Neuron (in vitro differentiated cells): ENCODE measurements around the gene PFN3.

Source experiments
- H2AFZ ChIP-seq: one replicate; pipeline ENCODE4 v1.6.1; 2013; ENCODE audit warnings: low read depth, mild to moderate bottlenecking, inconsistent platforms, low read length, moderate library complexity
- H3K27me3 ChIP-seq: one replicate; pipeline ENCODE4 v1.6.1; 2013; ENCODE audit warnings: low read length; ENCODE audit not compliant: insufficient read depth
- H3K36me3 ChIP-seq: one replicate; pipeline ENCODE4 v1.6.1; 2013; ENCODE audit warnings: low read length; ENCODE audit not compliant: insufficient read depth
- H3K4me1 ChIP-seq: one replicate; pipeline ENCODE4 v1.6.1; 2013; ENCODE audit warnings: low read length; ENCODE audit not compliant: insufficient read depth
- H3K4me3 ChIP-seq: 2 replicates; pipeline ENCODE4 v1.5.1; 2013; ENCODE audit warnings: mild to moderate bottlenecking, low read length, moderate library complexity
- H3K9me3 ChIP-seq: one replicate; pipeline ENCODE4 v1.6.1; 2013; ENCODE audit warnings: low read length

The PFN3 gene

DNA sequence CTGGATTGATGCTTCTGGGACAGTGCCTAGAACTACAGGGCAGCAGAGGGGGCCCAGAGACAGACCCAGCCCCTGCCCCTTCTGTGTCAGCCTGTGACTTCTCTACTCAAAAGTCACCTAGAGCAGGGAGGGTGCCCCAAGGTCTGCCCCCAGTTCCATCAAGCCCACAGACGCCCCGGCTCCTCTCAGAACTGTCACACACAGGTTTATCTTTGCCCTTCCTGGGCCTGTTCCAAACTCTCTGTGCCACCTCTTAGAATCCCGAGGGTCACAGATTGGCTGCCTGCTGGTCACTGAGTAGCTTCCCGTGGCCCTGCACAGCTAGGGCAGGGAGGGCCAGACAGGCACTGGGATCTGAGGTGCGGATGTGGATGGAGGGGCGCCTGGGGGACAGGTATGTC is 41.0 kb downstream of the PFN3 start:
- H3K27me3 ChIP-seq = peaks cover 13% of the 10 kb centered on the region
- no peaks in the 10 kb centered on the region for H3K36me3 ChIP-seq
- H2AFZ ChIP-seq = no peak overlapping the region
- H3K4me1 ChIP-seq = peaks cover 23% of the 10 kb centered on the region
- H3K4me3 ChIP-seq = no peak overlapping the region
- H3K9me3 ChIP-seq = no peaks in the 10 kb centered on the region

DNA sequence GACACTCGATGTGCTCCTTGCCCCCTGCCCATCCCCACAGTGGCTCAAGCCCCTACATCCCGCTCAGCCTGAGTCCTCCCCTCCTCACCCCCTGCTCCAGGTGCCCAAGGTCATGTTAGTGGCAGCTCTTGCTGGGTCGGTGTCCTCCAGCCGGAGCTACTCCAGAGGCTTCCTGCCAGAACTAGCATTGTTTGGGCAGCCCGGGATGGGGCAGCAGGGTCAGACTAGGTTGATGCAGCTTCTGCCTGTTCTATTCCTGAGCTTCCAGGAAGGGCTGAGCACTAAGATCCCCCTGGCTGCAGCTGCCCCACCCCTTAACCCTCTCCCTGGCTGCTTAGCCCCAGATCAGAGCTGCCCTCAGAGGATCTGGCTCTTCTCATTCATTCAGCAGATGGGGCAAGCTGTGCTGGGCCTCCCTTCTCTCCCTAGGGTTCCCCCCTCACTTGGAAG is 42.1 kb downstream of the PFN3 start:
- Histone ChIP-seq H3K36me3 (no peaks in the 10 kb centered on the region), H3K9me3 (no peaks in the 10 kb centered on the region), H2AFZ (no peak overlapping the region), H3K27me3 (peaks cover 13% of the 10 kb centered on the region), H3K4me3 (no peak overlapping the region), H3K4me1 (peaks cover 22% of the 10 kb centered on the region)

DNA sequence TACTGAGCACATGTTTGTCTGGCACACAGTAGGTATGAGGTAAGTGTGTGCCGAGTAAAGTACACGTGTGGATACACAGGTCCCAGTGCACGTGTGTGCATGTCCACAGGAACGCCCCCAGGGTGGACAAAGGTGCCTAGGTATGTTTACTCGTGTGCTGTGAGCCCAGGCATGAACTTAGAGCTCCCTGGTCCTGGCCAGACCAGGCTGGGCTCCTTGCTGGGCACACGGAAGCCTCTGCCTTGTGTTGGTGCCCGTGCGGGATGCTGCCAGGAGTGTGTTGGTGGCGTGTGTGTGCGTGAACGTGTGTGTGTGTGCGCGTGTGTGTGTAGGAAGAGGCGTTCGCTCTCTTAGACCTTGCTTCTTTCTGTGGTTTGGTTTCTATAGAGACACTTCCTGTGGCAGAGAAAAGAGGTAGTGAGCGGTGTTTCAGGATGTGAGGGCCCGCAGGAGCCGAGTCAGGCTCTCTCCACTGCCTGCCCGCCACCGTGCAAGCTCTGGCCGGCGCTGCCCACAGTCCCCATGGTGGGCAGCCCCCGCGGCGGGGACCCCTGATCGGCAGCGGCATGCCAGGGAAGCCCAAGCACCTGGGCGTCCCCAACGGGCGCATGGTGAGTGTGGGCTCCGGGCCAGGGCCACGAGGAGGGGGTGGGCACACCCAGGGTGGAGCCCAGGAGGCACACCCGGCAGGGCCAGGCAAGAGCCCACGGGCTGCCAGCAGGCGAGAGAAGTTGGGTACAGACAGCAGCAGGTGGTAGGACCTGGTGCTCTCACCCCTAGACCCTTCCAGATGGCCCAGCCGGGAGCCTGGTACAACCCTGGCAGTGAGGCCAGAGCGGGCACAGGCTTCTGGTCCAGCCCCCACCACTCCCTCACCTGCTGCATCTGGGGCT is 42.8 kb downstream of the PFN3 start, which contains the start of gene RGS14:
Gene RGS14, plus strand, starts transcription at position 466 of the 893 bp plus-strand sequence. Its CDS starts 101 bp downstream, at position 567.
- H3K9me3 ChIP-seq = no peaks in the 10 kb centered on the region

DNA sequence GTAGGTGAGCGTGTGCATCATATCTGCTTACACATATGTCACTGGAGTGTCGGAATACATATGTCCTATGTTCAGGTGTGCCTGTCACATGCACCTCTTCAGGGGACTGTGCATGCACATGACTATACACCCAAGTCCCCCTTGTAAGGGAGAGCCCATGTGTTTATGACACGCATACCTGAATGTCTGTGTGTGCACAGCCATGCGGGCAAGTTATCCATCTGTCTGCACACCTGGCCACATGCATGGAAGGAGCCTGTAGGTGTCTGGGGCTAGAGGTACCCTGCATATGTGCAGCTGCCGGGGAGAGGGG is 43.4 kb downstream of the PFN3 start:
- Histone ChIP-seq H3K27me3 (peaks cover 13% of the 10 kb centered on the region), H2AFZ (no peak overlapping the region), H3K4me1 (peaks cover 24% of the 10 kb centered on the region), H3K4me3 (no peak overlapping the region), H3K9me3 (no peaks in the 10 kb centered on the region), H3K36me3 (no peaks in the 10 kb centered on the region)

More for the DNA sequence above, 42.8 kb downstream of the PFN3 start, which contains the start of gene RGS14:
- peaks cover 13% of the 10 kb centered on the region for H3K27me3 ChIP-seq
- H2AFZ ChIP-seq = no peak within 1 kb of the TSS
- no peaks in the 10 kb centered on the region for H3K36me3 ChIP-seq
- peaks cover 22% of the 10 kb centered on the region for H3K4me1 ChIP-seq
- no peak within 1 kb of the TSS for H3K4me3 ChIP-seq

DNA sequence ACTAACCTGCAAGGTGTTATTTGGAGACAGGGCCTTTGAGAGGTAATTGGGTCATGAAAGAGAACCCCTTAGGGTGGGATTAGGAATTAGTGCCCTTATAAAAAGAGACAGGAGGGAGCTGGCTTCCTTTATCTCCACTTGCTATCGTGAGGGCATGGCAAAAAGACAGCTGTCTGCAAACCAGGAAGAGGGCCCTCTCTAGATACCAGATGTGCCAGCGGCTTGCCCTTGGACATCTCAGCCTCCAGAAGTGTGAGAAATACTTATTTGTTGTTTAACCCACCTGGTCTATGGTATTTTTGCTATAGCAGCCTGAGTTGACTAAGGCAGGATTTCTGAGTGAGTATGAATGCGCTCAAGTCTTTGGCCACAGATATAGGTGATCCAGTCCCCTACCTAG is 43.7 kb downstream of the PFN3 start:
- Histone ChIP-seq H3K4me1 (peaks cover 26% of the 10 kb centered on the region), H3K27me3 (peaks cover 13% of the 10 kb centered on the region), H2AFZ (no peak overlapping the region), H3K36me3 (no peaks in the 10 kb centered on the region), H3K9me3 (no peaks in the 10 kb centered on the region), H3K4me3 (no peak overlapping the region)

DNA sequence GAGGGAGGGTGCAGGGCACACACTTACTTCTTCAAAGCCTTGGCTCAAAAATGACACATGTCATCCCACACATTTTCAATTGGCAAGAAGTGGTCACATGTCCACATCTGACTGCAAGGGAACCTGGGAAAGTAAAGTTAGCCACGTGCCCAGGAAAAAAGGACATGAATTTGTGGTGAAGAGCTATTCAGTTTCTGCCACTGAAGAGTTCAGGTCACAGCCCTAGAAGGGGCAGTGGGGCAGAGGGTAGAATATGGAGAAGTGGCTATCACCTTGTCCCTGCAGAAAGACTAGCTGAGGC is 44.6 kb downstream of the PFN3 start:
- Histone ChIP-seq H3K4me3 (no peak overlapping the region), H3K4me1 (peaks cover 29% of the 10 kb centered on the region), H2AFZ (no peak overlapping the region), H3K9me3 (no peaks in the 10 kb centered on the region), H3K36me3 (no peaks in the 10 kb centered on the region), H3K27me3 (peaks cover 8% of the 10 kb centered on the region)

DNA sequence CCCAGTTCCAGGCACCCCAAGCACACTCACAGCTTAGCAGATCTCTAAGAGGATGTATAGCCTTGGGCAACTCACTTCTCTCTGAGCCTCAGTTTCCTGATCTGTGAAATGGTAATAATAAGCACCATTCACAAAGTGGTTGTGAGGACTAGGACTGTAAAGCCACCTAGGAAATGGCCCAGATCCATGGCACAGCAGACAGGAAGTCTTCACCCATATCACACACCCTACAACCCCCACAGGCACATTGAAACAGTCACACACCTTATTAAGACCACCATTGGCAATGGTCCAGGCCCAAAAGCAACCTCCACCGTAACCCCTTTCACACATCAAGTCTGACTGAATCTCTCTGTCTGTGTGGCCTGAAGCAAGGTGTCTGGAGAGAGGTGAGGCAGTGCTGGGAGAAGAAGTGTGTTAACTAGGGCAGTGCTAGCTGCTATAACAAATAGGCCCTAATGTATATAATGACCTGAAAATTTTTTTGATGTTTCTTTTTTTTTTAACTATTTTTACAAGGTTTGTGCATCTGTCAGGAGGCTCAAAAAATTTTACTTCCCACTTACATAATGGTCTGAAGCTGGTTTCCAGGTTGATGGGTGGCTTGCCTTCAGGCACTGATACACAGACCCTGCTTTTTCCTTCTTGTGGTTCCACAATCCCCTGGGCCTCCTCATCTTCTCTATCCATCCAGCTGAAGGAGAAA is 45.1 kb downstream of the PFN3 start:
- H3K36me3 ChIP-seq = no peaks in the 10 kb centered on the region
- H2AFZ ChIP-seq = no peak overlapping the region
- no peaks in the 10 kb centered on the region for H3K9me3 ChIP-seq
- peaks cover 8% of the 10 kb centered on the region for H3K27me3 ChIP-seq
- H3K4me1 ChIP-seq = peaks cover 34% of the 10 kb centered on the region
- H3K4me3 ChIP-seq = no peak overlapping the region

DNA sequence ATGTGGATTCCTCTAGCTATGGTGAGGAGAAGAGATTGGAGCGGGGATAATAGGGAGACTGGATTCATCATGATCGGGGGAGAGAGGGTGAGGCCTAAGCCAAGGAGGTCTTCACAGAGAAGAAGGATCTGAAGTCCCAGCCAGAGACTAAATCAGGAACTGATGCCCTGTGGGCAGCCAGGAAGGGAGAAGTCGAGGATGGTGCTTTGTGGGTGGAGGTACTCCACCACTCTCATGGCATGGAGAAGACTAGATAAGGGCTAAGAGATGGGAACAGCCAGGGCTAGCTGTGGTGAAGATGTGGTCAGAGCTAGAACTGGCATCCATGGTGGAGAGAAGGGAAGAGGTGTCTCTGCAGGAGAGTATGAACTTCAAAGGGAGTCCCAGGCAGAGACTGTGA is 45.8 kb downstream of the PFN3 start:
- no peak overlapping the region for H3K4me3 ChIP-seq
- no peaks in the 10 kb centered on the region for H3K36me3 ChIP-seq
- peaks cover 40% of the 10 kb centered on the region for H3K4me1 ChIP-seq
- H3K9me3 ChIP-seq = no peaks in the 10 kb centered on the region
- no peak overlapping the region for H2AFZ ChIP-seq
- peaks cover 8% of the 10 kb centered on the region for H3K27me3 ChIP-seq

DNA sequence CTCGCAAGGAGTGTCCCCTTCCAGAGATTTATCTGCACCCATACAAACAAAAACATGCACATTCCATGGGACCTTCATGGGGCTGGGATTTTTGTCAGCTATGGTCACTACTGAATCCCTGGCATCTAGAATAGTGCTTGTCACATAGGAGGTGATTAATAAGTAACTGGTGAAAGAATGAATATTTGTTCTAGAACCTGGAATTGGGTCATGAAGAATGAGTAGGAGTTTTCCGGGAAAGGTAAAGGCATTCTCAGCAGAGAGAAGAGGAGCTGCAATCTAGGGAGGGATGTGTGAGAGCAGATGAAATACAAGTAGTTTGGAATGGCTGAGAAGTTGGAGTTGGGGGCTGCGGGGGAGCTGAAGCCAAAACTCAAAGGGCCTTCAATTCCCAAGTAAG is 46.2 kb downstream of the PFN3 start:
- Histone ChIP-seq H2AFZ (no peak overlapping the region), H3K27me3 (peaks cover 8% of the 10 kb centered on the region), H3K36me3 (peaks cover 2% of the 10 kb centered on the region), H3K9me3 (no peaks in the 10 kb centered on the region), H3K4me3 (no peak overlapping the region), H3K4me1 (peaks cover 39% of the 10 kb centered on the region)

DNA sequence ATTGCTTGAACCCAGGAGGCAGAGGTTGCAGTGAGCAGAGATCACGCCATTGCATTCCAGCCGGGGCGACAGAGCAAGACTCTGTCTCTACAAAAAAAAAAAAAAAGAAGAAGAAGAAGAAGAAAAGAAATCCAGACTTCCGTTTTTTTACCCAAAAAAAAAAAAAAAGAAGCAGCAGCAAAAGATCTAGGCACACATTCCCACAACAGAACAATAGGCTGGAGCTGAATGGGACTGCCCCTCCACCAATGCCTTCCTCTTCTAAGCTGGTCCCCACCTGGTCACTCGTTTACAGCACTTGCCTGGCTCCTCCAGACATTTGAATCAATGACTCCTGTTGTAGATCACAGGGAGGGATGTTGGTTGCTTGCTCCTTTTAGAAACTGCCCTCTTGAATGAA is 47.4 kb downstream of the PFN3 start:
- H3K4me3 ChIP-seq = no peak overlapping the region
- peaks cover 28% of the 10 kb centered on the region for H3K4me1 ChIP-seq
- H3K36me3 ChIP-seq = peaks cover 2% of the 10 kb centered on the region
- no peaks in the 10 kb centered on the region for H3K9me3 ChIP-seq
- H2AFZ ChIP-seq = no peak overlapping the region
- peaks cover 6% of the 10 kb centered on the region for H3K27me3 ChIP-seq

DNA sequence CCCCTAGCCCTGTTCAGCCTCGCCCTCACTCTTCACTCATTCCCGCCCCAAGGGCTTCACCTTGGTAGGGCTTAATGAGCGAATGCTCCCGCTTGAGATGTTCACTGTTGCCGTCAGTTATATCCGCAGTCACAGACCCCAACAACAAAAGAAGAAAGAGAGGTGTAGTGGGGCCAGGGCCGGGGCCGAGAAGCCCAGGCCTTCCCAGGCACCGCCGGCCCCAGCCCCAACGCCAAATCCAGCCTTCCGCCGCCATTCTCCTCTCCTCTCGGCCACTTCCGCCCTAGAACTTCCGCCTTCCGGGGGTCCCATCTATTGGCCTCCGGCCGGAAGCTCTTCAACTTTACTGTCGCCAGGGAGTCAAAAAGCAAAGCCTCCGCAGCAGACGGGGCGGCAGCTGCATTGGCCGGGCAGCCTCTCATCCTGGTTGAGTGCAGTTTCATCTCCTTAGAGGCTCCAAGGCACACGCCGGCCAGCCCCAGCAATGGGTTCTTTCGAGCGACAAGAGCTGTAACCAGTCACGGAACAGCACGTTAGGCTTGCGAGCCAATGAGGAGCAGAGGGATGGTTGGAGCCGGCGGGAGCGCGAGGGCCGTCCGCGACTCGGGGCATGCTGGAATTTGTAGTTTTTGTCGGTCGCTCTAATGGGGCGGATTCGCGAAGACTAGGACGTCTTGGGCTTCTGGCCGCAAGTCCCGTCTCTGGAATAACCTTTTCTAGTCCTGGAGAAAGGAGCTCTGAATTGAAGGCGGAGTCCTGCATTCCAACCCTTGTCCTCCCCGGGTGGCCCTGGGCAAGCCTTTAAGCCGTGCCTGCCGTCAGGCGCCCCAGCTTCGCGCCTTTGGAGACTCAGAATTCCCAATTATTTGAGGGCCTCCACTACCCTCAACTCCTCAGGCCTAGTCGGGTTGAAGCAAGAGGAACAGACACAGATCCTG is 48.8 kb downstream of the PFN3 start, which contains the start of gene LMAN2:
Gene LMAN2, minus strand, starts transcription at position 277 of the 938 bp plus-strand sequence. Its CDS starts 21 bp downstream, at position 256.
- Histone ChIP-seq H3K36me3 (peaks cover 12% of the 10 kb centered on the region), H3K4me1 (peaks cover 20% of the 10 kb centered on the region), H3K4me3 (peak within 1 kb of the TSS; percentile 70), H2AFZ (peak within 1 kb of the TSS; percentile 88), H3K9me3 (no peaks in the 10 kb centered on the region), H3K27me3 (peaks cover 3% of the 10 kb centered on the region)

DNA sequence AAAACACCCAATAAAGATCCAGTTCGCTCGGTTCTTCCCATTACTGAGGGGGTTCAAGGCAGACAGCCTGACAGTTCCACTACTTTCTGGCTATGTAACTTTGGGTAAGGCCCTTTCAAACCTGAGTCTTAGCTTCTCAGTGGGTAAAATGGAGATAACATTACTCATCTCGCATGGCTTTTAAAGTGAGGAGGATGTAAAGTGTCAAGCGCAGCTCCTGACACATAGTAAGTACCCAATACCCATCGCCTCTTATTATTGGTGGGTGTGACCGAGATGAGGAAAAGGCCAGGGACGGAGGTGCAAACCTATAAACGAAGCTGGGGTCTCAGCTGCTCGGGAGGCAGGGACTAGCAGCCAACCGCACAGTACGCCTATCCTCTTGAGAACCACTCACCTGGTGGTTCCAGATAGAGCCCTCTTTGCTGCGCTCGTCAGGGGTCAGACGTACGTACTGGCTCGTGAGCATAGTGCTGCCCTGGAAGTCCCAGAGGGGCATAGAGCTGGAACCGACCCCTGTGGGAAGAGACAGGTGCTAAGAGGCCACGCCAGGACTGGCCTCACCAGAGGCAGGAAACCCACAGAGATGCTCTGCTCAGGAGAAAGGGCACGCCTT is 49.6 kb downstream of the PFN3 start:
- Histone ChIP-seq H3K27me3 (no peaks in the 10 kb centered on the region), H2AFZ (peak overlapping the region; percentile 88), H3K4me3 (peak overlapping the region; percentile 70), H3K9me3 (no peaks in the 10 kb centered on the region), H3K4me1 (peaks cover 20% of the 10 kb centered on the region), H3K36me3 (peaks cover 14% of the 10 kb centered on the region)
